ENCODE data around the gene PPP2R5E. TPM values are rescaled to one million over a fixed set of nuclear protein-coding genes. Genes with fewer than 3 reads are reported as not detected.

The PPP2R5E gene
- total and polyA plus RNA-seq, 11 donors: 6.2 to 44.2 (median 31.3) TPM

DNA sequence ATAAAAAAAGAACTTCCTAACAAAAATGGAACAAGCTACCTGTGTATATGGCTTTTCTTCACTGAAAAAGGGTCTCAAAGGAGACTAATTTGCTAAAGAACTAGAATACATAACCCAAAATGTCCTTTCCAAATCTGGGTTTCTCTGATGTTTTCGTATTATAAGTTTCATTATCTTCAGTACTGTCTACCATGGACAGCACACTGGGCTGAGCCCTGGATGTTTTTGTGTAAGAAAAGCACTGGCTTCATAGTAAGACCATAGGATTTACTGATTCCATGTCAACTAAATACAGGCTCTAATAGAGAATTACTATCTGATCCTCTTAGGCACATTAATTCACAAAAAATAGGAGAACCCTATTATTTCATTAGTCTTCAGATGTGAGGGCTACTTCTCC is 130.2 kb downstream of the PPP2R5E start:
- no peak overlapping the region for H3K4me3 ChIP-seq
- H3K27me3 ChIP-seq: no peaks in the 10 kb centered on the region
- H3K27ac ChIP-seq: no peak overlapping the region
- H3K36me3 ChIP-seq: peaks cover 0 to 48% (median 12%) of the 10 kb centered on the region in 9 donors
- TF ChIP-seq POLR2A (IDR thresholded peaks at IDR 0.05) (no peak), CTCF (IDR thresholded peaks at IDR 0.05) (no peak)
- WGBS, 4 donors: 83 to 96% (median 91%) methylated on average over 1 of the region's 1 CpG
- no peak for DNase-seq
- no peaks in the 10 kb centered on the region for H3K9me3 ChIP-seq
- peaks cover 0 to 4% (median 0%) of the 10 kb centered on the region in 12 donors for H3K4me1 ChIP-seq
- intact Hi-C loops (cut with DNase I): no loop called here
- no peak for ATAC-seq

DNA sequence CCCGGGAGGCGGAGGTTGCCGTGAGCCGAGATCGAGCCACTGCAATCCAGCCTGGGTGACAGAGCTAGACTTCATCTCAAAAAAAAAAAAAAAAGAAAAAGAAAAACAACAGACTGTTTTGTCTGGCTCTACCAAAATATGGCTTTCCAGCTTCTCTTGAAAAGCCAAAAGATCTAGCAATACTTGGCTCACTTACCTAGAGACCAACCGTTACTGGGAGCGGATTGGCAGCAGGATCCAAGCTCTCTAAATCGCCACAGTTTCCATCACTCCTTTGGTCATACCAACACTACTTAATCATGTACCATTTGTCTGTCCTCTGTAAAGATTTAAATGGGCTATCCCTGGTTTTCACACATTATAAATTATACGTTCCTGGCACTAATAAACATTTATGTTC is 136.8 kb downstream of the PPP2R5E start:
- TF ChIP-seq POLR2A (IDR thresholded peaks at IDR 0.05) (no peak), CTCF (IDR thresholded peaks at IDR 0.05) (no peak)
- intact Hi-C loops (cut with DNase I): no loop called here
- WGBS, 4 donors: 89 to 97% (median 94%) methylated on average over 9 of the region's 9 CpGs
- ATAC-seq: no peak
- no peaks in the 10 kb centered on the region for H3K9me3 ChIP-seq
- H3K4me1 ChIP-seq: peaks cover 0 to 18% (median 7%) of the 10 kb centered on the region in 12 donors
- no peaks in the 10 kb centered on the region for H3K27me3 ChIP-seq
- H3K4me3 ChIP-seq: no peak overlapping the region
- H3K36me3 ChIP-seq: peaks cover 0 to 19% (median 0%) of the 10 kb centered on the region in 9 donors
- H3K27ac ChIP-seq: no peak overlapping the region
- DNase-seq: no peak

GRCh38 chr14:63405715-63406114 is 137.5 kb downstream of the PPP2R5E start:
- H3K27ac ChIP-seq: peak overlapping the region in 1 of 12 donors; percentile 7
- peaks cover 0 to 14% (median 0%) of the 10 kb centered on the region in 9 donors for H3K36me3 ChIP-seq
- ATAC-seq: no peak
- no peak overlapping the region for H3K4me3 ChIP-seq
- intact Hi-C loops (cut with DNase I): no loop called here
- no peaks in the 10 kb centered on the region for H3K27me3 ChIP-seq
- H3K9me3 ChIP-seq: no peaks in the 10 kb centered on the region
- H3K4me1 ChIP-seq: peaks cover 0 to 22% (median 9%) of the 10 kb centered on the region in 12 donors
- no peak for DNase-seq
- no peak for TF ChIP-seq CTCF (IDR thresholded peaks at IDR 0.05)
- TF ChIP-seq POLR2A (IDR thresholded peaks at IDR 0.05): no peak

GRCh38 chr14:63404906-63405305 is 138.3 kb downstream of the PPP2R5E start:
- H3K9me3 ChIP-seq: no peaks in the 10 kb centered on the region
- 91 to 98% (median 94%) methylated on average over 2 of the region's 2 CpGs for WGBS, 4 donors
- peaks cover 0 to 22% (median 9%) of the 10 kb centered on the region in 12 donors for H3K4me1 ChIP-seq
- no peak overlapping the region for H3K4me3 ChIP-seq
- H3K27ac ChIP-seq: peak overlapping the region in 1 of 12 donors; percentile 7
- H3K36me3 ChIP-seq: peaks cover 0 to 6% (median 0%) of the 10 kb centered on the region in 9 donors
- intact Hi-C loops (cut with DNase I): loop anchor here in 1 of 10 donors (5.0 kb wide), 1 partner anchor 137 kb away; the partner anchor contains the start of gene PPP2R5E
- TF ChIP-seq CTCF (IDR thresholded peaks at IDR 0.05): no peak
- no peak for TF ChIP-seq POLR2A (IDR thresholded peaks at IDR 0.05)
- no peak for DNase-seq
- no peaks in the 10 kb centered on the region for H3K27me3 ChIP-seq
- no peak for ATAC-seq
